K562 (cell line): ENCODE results near the gene PM20D2. TPM values are rescaled to one million over a fixed set of nuclear protein-coding genes. Genes with fewer than 3 reads are reported as not detected.

Experiments used
- ATAC-seq: fragments of 200-7000 bp; cut with Tn5 transposase; 3 replicates; pipeline ENCODE4 v1.9.1; 2020; ENCODE audit warnings: moderate library complexity
- BruUV-seq: library from RNA; stranded (reverse); fragments of 400-500 nt; replicated peaks from 2 replicates; lab custom pipeline; 2021; lab: Mats Ljungman, UMichigan
- CTCF ChIA-PET: fragments of 300-600 bp; formaldehyde crosslinking; extraction: SDS; loops from one replicate; lab custom pipeline; 2021; ENCODE audit warnings: low intra/inter-chr PET ratio; lab: Yijun Ruan, JAX
- POLR2A ChIA-PET: fragments of 300-600, 350-650 bp; sonication (Branson Sonifier 250); formaldehyde crosslinking; extraction: SDS; loops from one replicate; lab custom pipeline; 2021; ENCODE audit warnings: antibody characterized with exemption, inconsistent platforms; lab: Yijun Ruan, JAX
- DNase-seq, 4 experiments: peaks; one replicate each; pipeline versions ENCODE4 v3.0.0 to v3.0.0-alpha.2; 2011 to 2018; ENCODE audit warnings: low spot score in 3 of 4, mixed read lengths in 3 of 4; ENCODE audit errors: extremely low read depth in 1 of 4
- FAIRE-seq: peaks from 2 replicates; lab custom pipeline; 2011; peaks lifted over from hg19 to GRCh38; lab: Jason Lieb, UNC
- H2AFZ ChIP-seq: 2 replicates; pipeline ENCODE4 v1.6.0; 2011; ENCODE audit warnings: low read depth, low read length, control low read depth, inconsistent platforms
- H3K27ac ChIP-seq: fragments of 200-600 bp; 3 replicates; pipeline ENCODE4 v1.8.0; 2011; ENCODE audit warnings: low read depth, mild to moderate bottlenecking, control low read depth, inconsistent platforms, low read length, moderate library complexity, mixed read lengths; ENCODE audit errors: extremely low read depth
- H3K27me3 ChIP-seq, 2 experiments: fragments of 300-600 bp in 1 of 2; 2 replicates in 1 of 2; 3 replicates in 1 of 2; pipeline versions ENCODE4 v1.6.0 to v1.8.0; 2011; ENCODE audit warnings: inconsistent platforms in 2 of 2, low read length in 2 of 2, mild to moderate bottlenecking in 1 of 2, mixed read lengths in 1 of 2, moderate library complexity in 1 of 2; ENCODE audit not compliant: control insufficient read depth in 2 of 2, insufficient read depth in 2 of 2
- H3K36me3 ChIP-seq: fragments of 300-600 bp; 3 replicates; pipeline ENCODE4 v1.8.0; 2011; ENCODE audit warnings: mild to moderate bottlenecking, low read length, inconsistent platforms; ENCODE audit not compliant: control insufficient read depth, insufficient read depth
- H3K4me1 ChIP-seq, 2 experiments: fragments of 200-600 bp in 1 of 2; replicated peaks in 1 of 2; 2 replicates in 1 of 2; 3 replicates in 1 of 2; pipeline versions ENCODE4 v1.5.1 to v1.8.0; 2011; ENCODE audit warnings: inconsistent platforms in 2 of 2, low read length in 2 of 2, mild to moderate bottlenecking in 1 of 2, mixed read lengths in 1 of 2, moderate library complexity in 1 of 2; ENCODE audit not compliant: control insufficient read depth in 2 of 2, insufficient read depth in 2 of 2
- H3K4me2 ChIP-seq: 2 replicates; pipeline ENCODE4 v1.6.1; 2011; ENCODE audit warnings: low read length, control low read depth, inconsistent platforms, mixed read lengths; ENCODE audit not compliant: insufficient read depth
- H3K4me3 ChIP-seq: fragments of 200-600 bp; sonication (generic), shearing (Covaris generic); 2 replicates; pipeline ENCODE4 v1.5.1; 2016; ENCODE audit warnings: control low read depth, inconsistent platforms
- H3K79me2 ChIP-seq: fragments of 200-600 bp; 3 replicates; pipeline ENCODE4 v1.8.0; 2011; ENCODE audit warnings: low read length, inconsistent platforms; ENCODE audit not compliant: control insufficient read depth, insufficient read depth
- H3K9ac ChIP-seq, 2 experiments: 2 replicates each; pipeline versions ENCODE4 v1.6.0 to v1.6.1; 2011; ENCODE audit warnings: low read depth in 2 of 2, low read length in 2 of 2, control low read depth in 1 of 2, inconsistent platforms in 1 of 2, mild to moderate bottlenecking in 1 of 2, mixed read lengths in 1 of 2; ENCODE audit not compliant: insufficient read depth in 1 of 2
- H3K9me1 ChIP-seq: one replicate; pipeline ENCODE4 v1.6.0; 2011; ENCODE audit warnings: inconsistent platforms, mild to moderate bottlenecking, low read length, moderate library complexity; ENCODE audit not compliant: control insufficient read depth, insufficient read depth
- H3K9me3 ChIP-seq: replicated peaks from 2 replicates; pipeline ENCODE4 v1.5.1; 2011; ENCODE audit warnings: low read depth, low read length, inconsistent platforms; ENCODE audit not compliant: control insufficient read depth, insufficient read depth
- H4K20me1 ChIP-seq: replicated peaks from 2 replicates; pipeline ENCODE4 v1.6.1; 2011; ENCODE audit warnings: low read length, inconsistent platforms, mixed read lengths; ENCODE audit not compliant: control insufficient read depth, insufficient read depth
- ARID4B ChIP-seq: sonication (generic); formaldehyde crosslinking; IDR thresholded peaks from 2 replicates; pipeline ENCODE4 v1.8.0; 2022; ENCODE audit warnings: mild to moderate bottlenecking, missing genetic modification reagents
- BMI1 ChIP-seq: fragments of 150-350 bp; IDR thresholded peaks from 2 replicates; pipeline ENCODE4 v1.6.1; 2014; ENCODE audit warnings: low read length
- E2F6 ChIP-seq, 2 experiments: IDR thresholded peaks; 2 replicates each; pipeline ENCODE4 v1.6.1; 2011; ENCODE audit warnings: borderline replicate concordance in 1 of 2, control low read depth in 1 of 2, low read depth in 1 of 2, low read length in 1 of 2, mild to moderate bottlenecking in 1 of 2, mixed read lengths in 1 of 2, moderate library complexity in 1 of 2; ENCODE audit not compliant: insufficient read depth in 1 of 2, insufficient read length in 1 of 2, poor library complexity in 1 of 2, severe bottlenecking in 1 of 2; ENCODE audit errors: extremely low read depth in 1 of 2
- JUN ChIP-seq, 2 experiments: sonication (generic) in 1 of 2; formaldehyde crosslinking in 1 of 2; IDR thresholded peaks; 2 replicates each; pipeline versions ENCODE4 v1.6.1 to v1.8.0; 2012 to 2022; ENCODE audit warnings: borderline replicate concordance in 2 of 2, mild to moderate bottlenecking in 2 of 2, improper control_type of control experiment in 1 of 2, low read depth in 1 of 2, low read length in 1 of 2, missing genetic modification reagents in 1 of 2
- MNT ChIP-seq, 2 experiments: fragments of 450-650 bp; conservative IDR thresholded peaks; 2 replicates each; pipeline ENCODE4 v1.6.1; 2017; ENCODE audit warnings: mild to moderate bottlenecking in 2 of 2, moderate library complexity in 2 of 2
- NONO ChIP-seq, 2 experiments: fragments of 200-400 bp in 1 of 2; fragments of 450-650 bp in 1 of 2; formaldehyde crosslinking in 1 of 2; IDR thresholded peaks; 2 replicates each; pipeline ENCODE4 v1.6.1; 2017; ENCODE audit warnings: low read depth in 2 of 2, mild to moderate bottlenecking in 2 of 2, moderate library complexity in 2 of 2, low read length in 1 of 2
- NR3C1 ChIP-seq: sonication (generic); formaldehyde crosslinking; IDR thresholded peaks from 2 replicates; pipeline ENCODE4 v1.8.1; 2022; ENCODE audit warnings: missing genetic modification reagents
- PTBP1 ChIP-seq: fragments of 200-400 bp; formaldehyde crosslinking; IDR thresholded peaks from 2 replicates; pipeline ENCODE4 v1.6.1; 2017; ENCODE audit warnings: low read depth, low read length
- TAF7 ChIP-seq: fragments of 450-650 bp; IDR thresholded peaks from 2 replicates; pipeline ENCODE4 v1.6.1; 2016; ENCODE audit warnings: missing genetic modification characterization, missing compliant biosample characterization
- TEAD2 ChIP-seq: fragments of 450-650 bp; IDR thresholded peaks from 2 replicates; pipeline ENCODE4 v1.6.1; 2016; ENCODE audit warnings: missing genetic modification characterization, control low read depth, missing compliant biosample characterization
- ZNF124 ChIP-seq: sonication (generic); formaldehyde crosslinking; IDR thresholded peaks from 2 replicates; pipeline ENCODE4 v1.8.1; 2022; ENCODE audit warnings: missing genetic modification reagents
- WGBS: fragments of 100-300 bp; shearing (Covaris generic); methylation state at CpG from one replicate; pipeline ENCODE4 v1.1.6; 2016; ENCODE audit warnings: low coverage, mixed read lengths; ENCODE audit not compliant: insufficient coverage; ENCODE audit errors: missing lambda C conversion rate; 5-methylcytosine and 5-hydroxymethylcytosine counted together
- in situ Hi-C: fragments of 300-500 bp; cut with MboI; formaldehyde crosslinking; loops from 4 replicates; pipeline ENCODE4 v1.15.0; 2018; ENCODE audit warnings: inconsistent platforms, mixed read lengths
- intact Hi-C: fragments of 100-400 bp; cut with micrococcal nuclease; formaldehyde crosslinking; loops from 2 replicates; pipeline ENCODE4 v1.14.2; 2022
- polyA plus RNA-seq, 8 experiments: library from polyadenylated mRNA; depleted of rRNA in 4 of 8; stranded (reverse) in 5 of 8; unstranded in 3 of 8; fragments of >200 nt; fragmentation: Nextera tagmentation in 2 of 8; fragmentation: Illumina TruSeq in 1 of 8; extraction: Ambion mirVana in 2 of 8; extraction: Trizol in 1 of 8; gene quantifications; 2 replicates each; pipeline versions ENCODE4 v1.2.1 to v1.2.3, GENCODE V29; 2011 to 2014; ENCODE audit warnings: inconsistent platforms in 1 of 8, missing spikeins in 1 of 8
- total RNA-seq, 7 experiments: library from RNA; depleted of rRNA in 6 of 7; stranded (reverse); fragments of >200 nt in 6 of 7; fragmentation: Illumina TruSeq in 2 of 7; extraction: Trizol in 2 of 7; gene quantifications; 2 replicates each; pipeline versions ENCODE4 v1.2.1 to v1.2.3, GENCODE V29; 2011 to 2021; ENCODE audit warnings: low replicate concordance in 1 of 7

PM20D2 gene
- total and polyA plus RNA-seq, 9 of the 15 experiments (the other 6 are each of a cell fraction or from before 2014, with no cell fraction given), result 0.30 to 2.6 (median 1.00) TPM

GRCh38 chr6:89110284-89110683 is 35.6 kb upstream of the PM20D2 start:
- TF ChIP-seq NONO (IDR thresholded peaks at IDR 0.05; ENCODE audit: low read depth in 2 of 2, low read length in 1 of 2), result no peak
- no peak for TF ChIP-seq ARID4B (CRISPR knock-in tag)
- no peak for TF ChIP-seq TEAD2 (tag)
- TF ChIP-seq BMI1, result no peak
- no peak for TF ChIP-seq ZNF124 (CRISPR knock-in tag)
- no peak for TF ChIP-seq E2F6 (IDR thresholded peaks at IDR 0.05; ENCODE audit: borderline replicate concordance in 1 of 2, extremely low read depth in 1 of 2, insufficient read depth in 1 of 2, insufficient read length in 1 of 2, low read depth in 1 of 2, low read length in 1 of 2, poor library complexity in 1 of 2, severe bottlenecking in 1 of 2)
- TF ChIP-seq TAF7, result no peak
- no peak for TF ChIP-seq PTBP1
- no peak for TF ChIP-seq MNT (conservative IDR thresholded peaks at IDR 0.05)
- TF ChIP-seq NR3C1, result no peak
- no peak for TF ChIP-seq JUN (IDR thresholded peaks at IDR 0.05; ENCODE audit: borderline replicate concordance, low read depth, low read length)
- no peak for TF ChIP-seq JUN (CRISPR knock-in tag; IDR thresholded peaks at IDR 0.05; ENCODE audit: borderline replicate concordance)
- TF ChIP-seq, all 486 proteins: peak for 0
- CTCF ChIA-PET, result no interaction called here
- Histone ChIP-seq H4K20me1 (no peaks in the 10 kb centered on the region), H2AFZ (no peak overlapping the region), H3K36me3 (no peaks in the 10 kb centered on the region), H3K4me2 (no peak overlapping the region), H3K27ac (no peak overlapping the region), H3K9ac (no peak overlapping the region), H3K4me1 (no peaks in the 10 kb centered on the region), H3K79me2 (no peaks in the 10 kb centered on the region), H3K27me3 (peaks cover 0 to 2% of the 10 kb centered on the region in 2 experiments; a peak in 2 of 5 replicates), H3K9me3 (no peaks in the 10 kb centered on the region), H3K4me3 (no peak overlapping the region), H3K9me1 (no peaks in the 10 kb centered on the region)
- DNase-seq (no peak), ATAC-seq (peak; percentile 28; the same call in 2 of the 3 replicates), FAIRE-seq (no peak)
- WGBS, result 6% methylated on average over 3 of the region's 3 CpGs
- in situ Hi-C loops (no loop called here), intact Hi-C loops (no loop called here)
- POLR2A ChIA-PET, result no interaction called here
- BruUV-seq, result no TSS peak
